Activated T-helper 17 cell treated with anti-CD3 and anti-CD28 coated beads, Interleukin-2, amount 50 U/mL, for 72 hours (primary cell): ENCODE data around the gene VPS54. TPM values are rescaled to one million over a fixed set of nuclear protein-coding genes. Genes with fewer than 3 reads are reported as not detected.
A peak's percentile ranks its signal among the peaks of the same experiment; 100 is the strongest.

ENCODE experiments used
- ATAC-seq: fragments of 150-1000 bp; cut with Tn5 transposase; replicated peaks from 2 replicates; pipeline ENCODE4 v1.10.0; 2021; ENCODE audit warnings: mild to moderate bottlenecking, moderate library complexity
- H3K27ac Mint-ChIP-seq: one replicate; pipeline ENCODE4 v1.8.0; 2022; ENCODE audit warnings: mixed read lengths
- H3K27me3 Mint-ChIP-seq: one replicate; pipeline ENCODE4 v1.8.0; 2022; ENCODE audit warnings: mixed read lengths
- H3K36me3 Mint-ChIP-seq: one replicate; pipeline ENCODE4 v1.8.0; 2022; ENCODE audit warnings: low read depth, mild to moderate bottlenecking, mixed read lengths
- H3K4me1 Mint-ChIP-seq: one replicate; pipeline ENCODE4 v1.8.0; 2022; ENCODE audit warnings: mixed read lengths
- H3K4me3 Mint-ChIP-seq: one replicate; pipeline ENCODE4 v1.8.0; 2022; ENCODE audit warnings: mild to moderate bottlenecking, mixed read lengths
- H3K9me3 Mint-ChIP-seq: one replicate; pipeline ENCODE4 v1.8.0; 2022; ENCODE audit warnings: mixed read lengths
- total RNA-seq, 2 donors: library from RNA; stranded (reverse); gene quantifications; one replicate each; pipeline ENCODE4 v1.2.3, GENCODE V29; 2022

The VPS54 gene
- total RNA-seq, 2 donors from 2014 or later, result 7.9 to 13.7 TPM

DNA sequence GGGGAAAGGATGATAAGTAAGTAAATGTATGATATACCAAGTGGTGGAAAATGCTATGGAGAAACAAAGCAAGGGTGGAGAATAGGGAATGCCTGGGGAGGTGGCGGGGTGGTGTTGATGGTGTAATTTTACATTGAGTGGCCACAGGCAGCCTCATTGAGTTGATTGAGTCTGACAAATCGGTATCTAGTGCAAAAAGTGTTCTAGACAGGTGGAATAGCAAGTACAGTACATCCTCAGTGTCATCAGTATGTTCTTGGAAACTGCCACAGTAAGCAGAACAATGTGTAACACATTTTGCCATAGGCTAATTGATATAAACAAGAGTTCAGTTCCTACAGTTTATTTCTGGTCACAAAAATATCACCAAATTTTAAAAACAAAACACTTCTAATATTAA, 131.2 kb downstream of the VPS54 start:
- H3K4me3 Mint-ChIP-seq, result no peak overlapping the region
- H3K27ac Mint-ChIP-seq, result no peak overlapping the region
- H3K4me1 Mint-ChIP-seq, result no peaks in the 10 kb centered on the region
- no peaks in the 10 kb centered on the region for H3K27me3 Mint-ChIP-seq
- ATAC-seq, result no peak
- peaks cover 96% of the 10 kb centered on the region for H3K36me3 Mint-ChIP-seq
- H3K9me3 Mint-ChIP-seq, result no peaks in the 10 kb centered on the region

GRCh38 chr2:63886445-63886844, 132.8 kb downstream of the VPS54 start:
- Mint-ChIP-seq H3K36me3 (peaks cover 97% of the 10 kb centered on the region), H3K4me1 (peaks cover 12% of the 10 kb centered on the region), H3K9me3 (no peaks in the 10 kb centered on the region), H3K4me3 (no peak overlapping the region), H3K27ac (no peak overlapping the region), H3K27me3 (no peaks in the 10 kb centered on the region)
- no peak for ATAC-seq

DNA sequence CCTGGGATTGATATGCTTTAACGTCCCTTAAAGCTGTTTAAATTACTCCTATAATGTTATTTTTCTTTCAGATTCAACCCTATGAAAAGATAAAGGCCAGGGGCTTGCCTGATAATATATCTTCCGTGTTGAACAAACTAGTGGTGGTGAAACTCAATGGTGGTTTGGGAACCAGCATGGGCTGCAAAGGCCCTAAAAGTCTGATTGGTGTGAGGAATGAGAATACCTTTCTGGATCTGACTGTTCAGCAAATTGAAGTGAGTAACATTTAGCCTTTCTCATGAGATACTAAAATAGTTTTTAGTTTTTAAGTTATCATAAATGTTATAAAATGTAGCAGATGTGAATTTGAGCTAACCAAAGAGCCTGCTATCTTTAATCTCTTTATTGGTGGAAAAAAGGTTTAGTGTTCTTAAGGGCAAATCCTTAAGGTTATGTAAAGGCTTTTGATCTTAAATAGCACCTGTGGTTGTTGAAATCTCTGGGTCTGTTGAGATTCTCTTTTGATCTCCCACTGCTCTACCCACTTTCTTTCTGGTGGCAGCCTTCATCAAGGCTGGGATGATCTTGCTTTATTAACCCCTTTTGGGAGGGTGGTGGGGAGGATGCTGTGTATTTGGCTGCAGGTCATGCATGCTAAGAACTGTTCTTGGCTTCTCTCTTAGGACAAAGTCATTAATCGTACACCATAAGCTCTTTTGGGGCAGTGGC, 136.7 kb downstream of the VPS54 start:
- Mint-ChIP-seq H3K4me3 (no peak overlapping the region), H3K9me3 (no peaks in the 10 kb centered on the region), H3K27me3 (no peaks in the 10 kb centered on the region), H3K27ac (peak overlapping the region; percentile 41), H3K36me3 (peaks cover 85% of the 10 kb centered on the region), H3K4me1 (peaks cover 21% of the 10 kb centered on the region)
- peak; percentile 35 for ATAC-seq

DNA sequence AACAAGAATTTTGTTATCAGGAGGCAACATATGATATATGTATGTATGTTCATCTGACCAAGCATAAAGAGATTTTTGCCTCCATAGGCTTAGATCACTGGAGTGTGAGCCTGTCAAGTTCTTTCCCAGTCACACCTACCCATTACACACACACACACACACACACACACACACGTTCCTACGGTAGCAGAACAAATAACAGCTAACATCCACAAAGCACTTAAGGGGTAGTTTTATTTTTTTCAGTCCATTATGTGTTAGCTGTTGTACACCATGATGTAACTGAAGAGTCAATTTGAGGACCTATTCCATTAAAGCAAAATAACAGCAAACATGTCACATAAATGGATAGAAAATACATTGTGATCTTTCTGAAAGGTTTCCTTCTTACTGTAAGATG, 138.0 kb downstream of the VPS54 start:
- Mint-ChIP-seq H3K36me3 (peaks cover 85% of the 10 kb centered on the region), H3K4me1 (peaks cover 25% of the 10 kb centered on the region), H3K27me3 (no peaks in the 10 kb centered on the region), H3K9me3 (no peaks in the 10 kb centered on the region), H3K27ac (peak overlapping the region; percentile 41), H3K4me3 (no peak overlapping the region)
- no peak for ATAC-seq

- no peaks in the 10 kb centered on the region for H3K9me3 Mint-ChIP-seq
- peaks cover 87% of the 10 kb centered on the region for H3K36me3 Mint-ChIP-seq
Observed at GRCh38 chr2:63880625-63881024, 138.6 kb downstream of the VPS54 start.

DNA sequence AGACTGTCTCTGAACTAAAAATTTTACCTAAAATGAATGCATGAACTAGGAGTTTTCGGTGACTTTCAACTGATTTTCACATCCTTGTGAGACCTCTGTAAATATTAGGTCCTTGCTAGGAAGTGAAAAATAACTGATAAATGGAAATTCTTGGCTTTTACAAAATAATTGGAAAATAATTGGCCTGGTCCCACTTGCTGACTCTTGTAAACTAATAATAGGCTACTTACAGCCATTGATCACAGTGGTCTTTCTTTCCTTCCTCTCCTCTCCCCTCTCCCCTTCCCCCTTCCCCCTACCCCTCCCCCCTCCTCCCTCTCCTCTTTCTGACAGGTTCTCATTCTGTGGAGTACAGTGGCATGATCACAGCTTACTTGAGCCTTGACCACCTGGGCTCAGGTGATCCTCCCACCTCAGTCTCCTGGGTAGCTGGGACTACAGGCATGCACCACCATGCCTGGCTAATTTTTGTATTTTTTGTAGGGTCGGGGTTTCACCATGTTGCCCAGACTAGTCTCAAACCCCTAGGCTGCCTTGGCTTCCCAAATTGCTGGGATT, 139.3 kb downstream of the VPS54 start:
- no peak overlapping the region for H3K4me3 Mint-ChIP-seq
- peaks cover 86% of the 10 kb centered on the region for H3K36me3 Mint-ChIP-seq
- H3K27ac Mint-ChIP-seq, result no peak overlapping the region
- peaks cover 37% of the 10 kb centered on the region for H3K4me1 Mint-ChIP-seq
- no peak for ATAC-seq
- H3K9me3 Mint-ChIP-seq, result no peaks in the 10 kb centered on the region
- H3K27me3 Mint-ChIP-seq, result no peaks in the 10 kb centered on the region

More at GRCh38 chr2:63880625-63881024, 138.6 kb downstream of the VPS54 start:
- ATAC-seq, result no peak
- Mint-ChIP-seq H3K27ac (peak overlapping the region; percentile 41), H3K27me3 (no peaks in the 10 kb centered on the region), H3K4me3 (no peak overlapping the region), H3K4me1 (peaks cover 30% of the 10 kb centered on the region)

- Mint-ChIP-seq H3K4me3 (no peak overlapping the region), H3K27ac (no peak overlapping the region), H3K9me3 (no peaks in the 10 kb centered on the region), H3K27me3 (no peaks in the 10 kb centered on the region), H3K4me1 (peaks cover 37% of the 10 kb centered on the region), H3K36me3 (peaks cover 86% of the 10 kb centered on the region)
- no peak for ATAC-seq
Observed at GRCh38 chr2:63878486-63878885, 140.7 kb downstream of the VPS54 start.

- peak overlapping the region; percentile 39 for H3K27ac Mint-ChIP-seq
- no peak for ATAC-seq
- no peaks in the 10 kb centered on the region for H3K9me3 Mint-ChIP-seq
- H3K36me3 Mint-ChIP-seq, result peaks cover 86% of the 10 kb centered on the region
- H3K4me1 Mint-ChIP-seq, result peaks cover 23% of the 10 kb centered on the region
- H3K4me3 Mint-ChIP-seq, result no peak overlapping the region
- no peaks in the 10 kb centered on the region for H3K27me3 Mint-ChIP-seq
Observed at GRCh38 chr2:63876311-63876710, 142.9 kb downstream of the VPS54 start.

GRCh38 chr2:63875559-63876245, 143.5 kb downstream of the VPS54 start:
- Mint-ChIP-seq H3K4me1 (peaks cover 17% of the 10 kb centered on the region), H3K27ac (peak overlapping the region; percentile 39), H3K9me3 (no peaks in the 10 kb centered on the region), H3K36me3 (peaks cover 84% of the 10 kb centered on the region), H3K4me3 (no peak overlapping the region), H3K27me3 (no peaks in the 10 kb centered on the region)
- peak; percentile 53 for ATAC-seq

- peaks cover 16% of the 10 kb centered on the region for H3K4me1 Mint-ChIP-seq
- ATAC-seq, result no peak
- no peaks in the 10 kb centered on the region for H3K27me3 Mint-ChIP-seq
- no peak overlapping the region for H3K4me3 Mint-ChIP-seq
- peak overlapping the region; percentile 39 for H3K27ac Mint-ChIP-seq
- H3K36me3 Mint-ChIP-seq, result peaks cover 83% of the 10 kb centered on the region
- no peaks in the 10 kb centered on the region for H3K9me3 Mint-ChIP-seq
Observed at GRCh38 chr2:63875131-63875527, 144.1 kb downstream of the VPS54 start.

GRCh38 chr2:63874204-63875130, 144.8 kb downstream of the VPS54 start:
- peaks cover 84% of the 10 kb centered on the region for H3K36me3 Mint-ChIP-seq
- no peak overlapping the region for H3K4me3 Mint-ChIP-seq
- no peak overlapping the region for H3K27ac Mint-ChIP-seq
- H3K9me3 Mint-ChIP-seq, result no peaks in the 10 kb centered on the region
- no peak for ATAC-seq
- peaks cover 16% of the 10 kb centered on the region for H3K4me1 Mint-ChIP-seq
- H3K27me3 Mint-ChIP-seq, result no peaks in the 10 kb centered on the region

DNA sequence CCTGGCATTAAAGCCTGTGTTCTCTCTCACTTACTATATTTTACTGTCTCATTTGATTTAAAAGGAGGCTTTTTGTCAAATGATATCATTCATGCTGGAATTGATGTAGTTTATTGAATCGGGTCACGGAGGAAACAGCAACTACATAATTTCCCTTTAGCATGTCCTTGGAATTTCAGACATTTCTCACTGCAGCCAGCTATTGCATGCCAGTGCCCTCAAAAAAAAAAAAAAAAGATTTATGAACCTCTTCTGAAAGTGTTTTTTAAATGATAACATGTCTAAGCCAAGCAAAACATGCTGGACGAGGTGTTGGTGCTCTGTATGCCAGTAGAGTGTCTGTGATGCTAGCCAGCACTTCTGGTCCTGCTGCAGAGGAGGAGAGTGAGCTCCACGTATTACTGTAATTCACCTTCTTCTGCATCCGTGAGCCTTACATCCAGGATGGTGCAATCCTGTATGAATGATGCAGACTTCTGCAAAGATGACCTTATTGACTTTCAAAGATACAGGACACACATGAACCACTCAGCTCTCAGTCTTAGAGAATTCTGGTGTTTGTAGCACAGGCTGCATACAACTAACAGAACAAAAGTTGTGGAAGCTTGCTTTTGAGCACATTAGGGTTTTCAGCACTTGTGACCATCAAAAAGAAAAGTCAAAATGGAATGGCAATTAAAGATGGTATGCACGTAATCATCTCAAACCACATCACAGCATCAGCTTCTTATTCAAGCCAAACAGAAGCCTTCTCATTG, 146.5 kb downstream of the VPS54 start:
- H3K4me3 Mint-ChIP-seq, result no peak overlapping the region
- ATAC-seq, result no peak
- peaks cover 92% of the 10 kb centered on the region for H3K36me3 Mint-ChIP-seq
- H3K4me1 Mint-ChIP-seq, result peaks cover 16% of the 10 kb centered on the region
- H3K27ac Mint-ChIP-seq, result peak overlapping the region; percentile 9
- H3K27me3 Mint-ChIP-seq, result no peaks in the 10 kb centered on the region
- no peaks in the 10 kb centered on the region for H3K9me3 Mint-ChIP-seq

- Mint-ChIP-seq H3K36me3 (peaks cover 85% of the 10 kb centered on the region), H3K4me3 (no peak overlapping the region), H3K27me3 (no peaks in the 10 kb centered on the region), H3K4me1 (peaks cover 16% of the 10 kb centered on the region), H3K9me3 (no peaks in the 10 kb centered on the region), H3K27ac (no peak overlapping the region)
- ATAC-seq, result no peak
Observed at GRCh38 chr2:63871864-63872263, 147.4 kb downstream of the VPS54 start.

DNA sequence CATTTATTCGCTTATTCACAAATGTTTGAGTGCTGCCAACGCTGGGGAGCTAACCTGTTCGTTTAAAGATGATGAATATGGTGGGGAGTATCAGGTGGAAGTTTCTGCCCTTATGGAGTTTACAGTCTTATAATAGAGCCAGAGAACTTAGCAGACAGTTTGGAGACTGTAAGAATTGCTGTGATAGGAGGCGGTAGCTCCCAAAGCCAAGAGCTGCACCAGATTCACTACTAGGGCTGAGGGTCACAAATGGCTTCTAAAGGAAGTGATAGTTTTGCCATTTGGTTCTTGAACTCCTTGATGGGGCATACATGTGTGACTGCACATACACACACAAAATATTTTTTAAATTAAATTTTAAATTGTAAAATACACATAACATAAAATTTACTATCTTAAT, 148.5 kb downstream of the VPS54 start:
- ATAC-seq, result no peak
- Mint-ChIP-seq H3K4me3 (no peak overlapping the region), H3K27ac (no peak overlapping the region), H3K36me3 (peaks cover 85% of the 10 kb centered on the region), H3K27me3 (no peaks in the 10 kb centered on the region), H3K9me3 (no peaks in the 10 kb centered on the region), H3K4me1 (peaks cover 18% of the 10 kb centered on the region)
